OCI-LY7 (cell line): ENCODE measurements around the gene TTC13. TPM values are rescaled to one million over a fixed set of nuclear protein-coding genes. Genes with fewer than 3 reads are reported as not detected.

Experiments used
- BruUV-seq: library from RNA; stranded (reverse); fragments of 400-500 nt; replicated peaks from 2 replicates; lab custom pipeline; 2021; lab: Mats Ljungman, UMichigan
- CTCF ChIA-PET: fragments of 300-600 bp; sonication (Branson Sonifier 250); formaldehyde crosslinking; loops from one replicate; lab custom pipeline; 2022; ENCODE audit warnings: antibody characterized with exemption; ENCODE audit not compliant: unreplicated experiment; lab: Charles Lee
- POLR2A ChIA-PET: fragments of 300-600 bp; sonication (Branson Sonifier 250); formaldehyde crosslinking; loops from one replicate; lab custom pipeline; 2022; ENCODE audit warnings: antibody characterized with exemption; lab: Charles Lee
- DNase-seq: peaks from one replicate; pipeline ENCODE4 v3.0.0-alpha.2; 2015; ENCODE audit warnings: low spot score
- H2AFZ ChIP-seq: fragments of 200-600 bp; sonication (generic), shearing (Covaris generic); 2 replicates; pipeline ENCODE4 v1.6.1; 2014; ENCODE audit warnings: mild to moderate bottlenecking, antibody characterized with exemption, low read length, moderate library complexity
- H3K27ac ChIP-seq: fragments of 200-600 bp; sonication (generic); 2 replicates; pipeline ENCODE4 v1.5.1; 2014; ENCODE audit warnings: mixed run types, low read depth, mild to moderate bottlenecking, moderate library complexity, low read length, inconsistent platforms; ENCODE audit not compliant: poor library complexity, severe bottlenecking
- H3K36me3 ChIP-seq: fragments of 200-600 bp; sonication (generic); 2 replicates; pipeline ENCODE4 v1.6.1; 2014; ENCODE audit warnings: mild to moderate bottlenecking, antibody characterized with exemption, low read length, moderate library complexity, mixed read lengths; ENCODE audit not compliant: insufficient read depth
- H3K4me1 ChIP-seq: fragments of 200-600 bp; sonication (generic); 2 replicates; pipeline ENCODE4 v1.5.1; 2014; ENCODE audit warnings: mild to moderate bottlenecking, low read length; ENCODE audit not compliant: insufficient read depth, poor library complexity, severe bottlenecking
- H3K4me2 ChIP-seq: fragments of 200-600 bp; sonication (generic); 2 replicates; pipeline ENCODE4 v1.6.1; 2014; ENCODE audit warnings: mild to moderate bottlenecking, low read length
- H3K4me3 ChIP-seq: fragments of 200-600 bp; sonication (generic); 2 replicates; pipeline ENCODE4 v1.5.1; 2014; ENCODE audit warnings: mild to moderate bottlenecking, low read depth, low read length; ENCODE audit not compliant: poor library complexity, severe bottlenecking
- H3K79me2 ChIP-seq: fragments of 200-600 bp; sonication (generic); 2 replicates; pipeline ENCODE4 v1.6.1; 2016; ENCODE audit warnings: low read depth, mild to moderate bottlenecking, low read length, moderate library complexity, mixed read lengths; ENCODE audit not compliant: insufficient read depth
- H3K9me2 ChIP-seq: fragments of 200-600 bp; sonication (generic); 2 replicates; pipeline ENCODE4 v1.6.1; 2016; ENCODE audit warnings: mild to moderate bottlenecking, low read length, mixed read lengths; ENCODE audit not compliant: insufficient read depth
- H3K9me3 ChIP-seq: fragments of 200-600 bp; sonication (generic); 2 replicates; pipeline ENCODE4 v1.6.1; 2014; ENCODE audit warnings: mild to moderate bottlenecking, mixed run types, low read length, mixed read lengths
- H4K20me1 ChIP-seq: fragments of 200-600 bp; sonication (generic); 2 replicates; pipeline ENCODE4 v1.6.1; 2014; ENCODE audit warnings: mild to moderate bottlenecking, antibody characterized with exemption, low read length, moderate library complexity, mixed read lengths; ENCODE audit not compliant: insufficient read depth
- CTCF ChIP-seq: fragments of 200-600 bp; sonication (generic); conservative IDR thresholded peaks from 2 replicates; pipeline ENCODE4 v1.5.1; 2014; ENCODE audit warnings: mild to moderate bottlenecking, antibody characterized with exemption, low read length, moderate library complexity, mixed read lengths
- EZH2phosphoT487 ChIP-seq: fragments of 200-600 bp; sonication (generic); IDR thresholded peaks from 2 replicates; pipeline ENCODE4 v1.6.1; 2018; ENCODE audit warnings: low read depth, borderline replicate concordance, mild to moderate bottlenecking, mixed run types, antibody characterized with exemption, low read length, moderate library complexity, mixed read lengths
- intact Hi-C: fragments of 100-400 bp; cut with micrococcal nuclease; formaldehyde crosslinking; loops from one replicate; pipeline ENCODE4 v1.10.0; 2022; ENCODE audit not compliant: unreplicated experiment
- total RNA-seq, 2 experiments: library from RNA; depleted of rRNA in 1 of 2; stranded (reverse); fragments of >200 nt in 1 of 2; shearing (Covaris generic) in 1 of 2; gene quantifications; 2 replicates each; pipeline ENCODE4 v1.2.3, GENCODE V29; 2014 to 2022

TTC13 gene
- total RNA-seq, 2 experiments from 2014 or later, result 15.4 to 27.2 TPM

GRCh38 chr1:230877924-230878590, 100.6 kb downstream of the TTC13 start:
- H3K9me3 ChIP-seq, result no peaks in the 10 kb centered on the region
- H2AFZ ChIP-seq, result no peak overlapping the region
- DNase-seq, result no peak
- ChIA-PET CTCF (no interaction called here), POLR2A (no interaction called here)
- no peaks in the 10 kb centered on the region for H3K4me1 ChIP-seq
- H3K79me2 ChIP-seq, result no peaks in the 10 kb centered on the region
- intact Hi-C loops, result no loop called here
- no peak overlapping the region for H3K27ac ChIP-seq
- TF ChIP-seq EZH2phosphoT487 (no peak), CTCF (no peak)
- no peaks in the 10 kb centered on the region for H3K36me3 ChIP-seq
- no peak overlapping the region for H3K4me3 ChIP-seq
- H3K9me2 ChIP-seq, result no peaks in the 10 kb centered on the region
- H3K4me2 ChIP-seq, result no peak overlapping the region
- no TSS peak for BruUV-seq
- H4K20me1 ChIP-seq, result no peaks in the 10 kb centered on the region

- CTCF ChIA-PET, result no interaction called here
- Histone ChIP-seq H3K79me2 (no peaks in the 10 kb centered on the region), H3K9me2 (no peaks in the 10 kb centered on the region), H3K4me1 (no peaks in the 10 kb centered on the region), H3K9me3 (no peaks in the 10 kb centered on the region), H3K4me3 (no peak overlapping the region), H3K27ac (no peak overlapping the region), H3K36me3 (no peaks in the 10 kb centered on the region), H3K4me2 (no peak overlapping the region), H4K20me1 (no peaks in the 10 kb centered on the region), H2AFZ (no peak overlapping the region)
- no peak for DNase-seq
- intact Hi-C loops, result no loop called here
- BruUV-seq, result no TSS peak
- no peak for TF ChIP-seq CTCF
- TF ChIP-seq EZH2phosphoT487, result no peak
- POLR2A ChIA-PET, result interaction anchor here (1.3 kb wide), 1 partner anchor 10 kb away, joined by 6 read pairs; no protein-coding TSS in a partner anchor
Observed at GRCh38 chr1:230877146-230877923, 101.3 kb downstream of the TTC13 start.

DNA sequence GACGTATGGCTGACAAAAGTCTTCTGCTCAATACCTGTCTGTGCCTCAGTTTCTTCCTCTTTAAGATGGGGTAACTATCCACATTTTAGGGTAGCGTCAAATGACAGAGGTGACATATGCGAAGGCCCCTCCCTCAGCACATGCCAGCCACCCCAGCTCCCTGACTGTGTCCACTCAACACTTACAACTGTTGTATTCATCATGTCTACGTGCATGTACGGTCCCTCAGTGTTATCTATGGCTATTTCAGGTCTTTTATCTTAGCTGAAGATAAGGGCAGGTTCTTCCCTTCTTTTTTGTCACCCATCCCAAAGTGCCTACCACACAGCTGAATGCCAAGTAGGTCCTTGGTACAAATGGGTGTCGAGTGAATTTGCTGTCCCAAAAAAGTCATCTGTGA, 102.0 kb downstream of the TTC13 start:
- Histone ChIP-seq H3K36me3 (no peaks in the 10 kb centered on the region), H3K4me3 (no peak overlapping the region), H3K4me2 (no peak overlapping the region), H3K9me2 (no peaks in the 10 kb centered on the region), H3K27ac (no peak overlapping the region), H3K4me1 (no peaks in the 10 kb centered on the region), H3K9me3 (no peaks in the 10 kb centered on the region), H3K79me2 (no peaks in the 10 kb centered on the region), H2AFZ (no peak overlapping the region), H4K20me1 (no peaks in the 10 kb centered on the region)
- POLR2A ChIA-PET, result interaction anchor here (0.6 to 1.3 kb wide), 2 partner anchors 10 to 172 kb away, joined by 3 to 6 read pairs; no protein-coding TSS in a partner anchor
- no peak for DNase-seq
- no TSS peak for BruUV-seq
- intact Hi-C loops, result no loop called here
- CTCF ChIA-PET, result no interaction called here
- no peak for TF ChIP-seq EZH2phosphoT487
- no peak for TF ChIP-seq CTCF
